T-helper 2 cell (primary cell): Measurements from ENCODE around the gene CSAD.
"Not testable (repeated sequence)": the region's sequence is repeated elsewhere in the genome, so short reads cannot be mapped to it uniquely, and the experiment has no call there.

Source experiments
- DNase-seq, 5 experiments: peaks; one replicate each; pipeline versions ENCODE4 v3.0.0 to v3.0.0-alpha.2; 2012 to 2022

CSAD gene

DNA sequence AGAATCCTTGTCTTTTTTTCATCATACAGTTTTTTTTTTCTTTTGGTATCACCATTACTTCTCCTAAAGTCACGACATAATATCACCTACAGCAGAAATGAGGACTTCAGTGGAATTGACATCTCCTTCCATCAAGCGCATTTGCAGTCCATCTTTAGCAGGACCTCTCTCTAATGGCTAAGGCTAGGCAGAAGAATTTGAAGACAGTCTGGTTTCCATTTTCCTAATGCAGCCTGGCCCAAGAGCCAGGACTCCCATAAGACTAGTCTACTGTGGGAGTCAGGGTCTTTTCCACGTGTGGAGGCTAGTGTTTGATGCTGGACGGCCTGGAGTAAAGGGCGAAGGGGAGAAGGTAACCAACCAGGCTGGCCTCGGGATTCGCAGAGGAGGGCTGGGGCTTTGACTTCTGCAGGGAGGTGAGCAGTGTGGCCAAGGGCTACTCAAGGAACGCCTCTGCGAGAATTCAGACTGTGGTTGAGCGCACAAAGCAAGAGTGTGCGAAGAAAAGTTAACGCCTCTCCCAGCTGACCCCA lies 972 bp downstream of the CSAD start:
- DNase-seq: no peak

DNA sequence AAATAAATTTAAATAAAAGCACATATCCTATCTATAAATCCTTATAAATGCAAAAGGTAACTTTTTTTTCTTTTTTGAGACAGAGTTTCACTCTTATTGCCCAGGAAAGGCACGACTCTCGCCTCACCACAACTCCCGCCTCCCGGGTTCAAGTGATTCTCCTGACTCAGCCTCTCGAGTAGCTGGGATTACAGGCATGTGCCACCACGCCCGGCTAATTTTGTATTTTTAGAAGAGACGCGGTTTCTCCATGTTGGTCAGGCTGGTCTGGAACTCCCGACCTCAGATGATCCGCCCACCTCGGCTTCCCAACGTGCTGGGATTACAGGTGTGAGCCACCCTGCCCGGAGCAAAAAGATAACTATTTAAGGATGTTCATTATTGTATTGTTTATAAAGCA lies 1.9 kb downstream of the CSAD start:
- DNase-seq: not testable (repeated sequence)

DNA sequence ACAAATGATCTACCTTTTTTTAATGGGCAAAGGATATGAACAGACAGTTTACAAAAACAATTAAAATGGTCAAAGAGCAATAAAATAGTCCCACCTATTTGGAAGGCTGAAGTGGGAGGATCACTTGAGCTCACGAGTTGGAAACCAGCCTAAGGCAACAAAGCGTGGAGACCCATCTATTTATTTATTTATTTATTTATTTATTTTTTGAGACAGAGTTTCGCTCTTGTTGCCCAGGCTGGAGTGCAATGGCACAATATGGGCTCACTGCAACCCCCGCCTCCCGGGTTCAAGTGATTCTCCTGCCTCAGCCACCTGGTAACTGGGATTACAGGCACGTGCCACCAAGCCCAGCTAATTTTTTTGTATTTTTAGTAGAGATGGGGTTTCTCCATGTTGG lies 3.3 kb downstream of the CSAD start:
- DNase-seq: not testable (repeated sequence)

DNA sequence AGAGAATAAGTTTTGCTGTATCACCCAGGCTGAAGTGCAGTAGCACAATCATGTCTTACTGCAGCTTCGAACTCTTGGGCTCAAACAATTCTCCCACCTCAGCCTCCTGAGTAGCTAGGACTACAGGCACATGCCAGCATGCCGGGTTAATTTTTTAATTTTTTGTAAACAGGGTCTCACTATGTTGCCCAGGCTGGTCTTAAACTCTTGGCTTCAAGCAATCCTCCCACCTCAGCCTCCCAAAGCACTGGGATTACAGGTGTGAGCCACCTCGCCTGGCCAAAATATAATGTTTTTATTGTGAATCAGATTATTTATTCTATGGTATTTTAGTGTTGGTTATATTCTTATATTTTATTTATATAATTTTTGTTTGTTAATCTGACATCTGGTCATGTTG lies 4.0 kb downstream of the CSAD start:
- no peak for DNase-seq

DNA sequence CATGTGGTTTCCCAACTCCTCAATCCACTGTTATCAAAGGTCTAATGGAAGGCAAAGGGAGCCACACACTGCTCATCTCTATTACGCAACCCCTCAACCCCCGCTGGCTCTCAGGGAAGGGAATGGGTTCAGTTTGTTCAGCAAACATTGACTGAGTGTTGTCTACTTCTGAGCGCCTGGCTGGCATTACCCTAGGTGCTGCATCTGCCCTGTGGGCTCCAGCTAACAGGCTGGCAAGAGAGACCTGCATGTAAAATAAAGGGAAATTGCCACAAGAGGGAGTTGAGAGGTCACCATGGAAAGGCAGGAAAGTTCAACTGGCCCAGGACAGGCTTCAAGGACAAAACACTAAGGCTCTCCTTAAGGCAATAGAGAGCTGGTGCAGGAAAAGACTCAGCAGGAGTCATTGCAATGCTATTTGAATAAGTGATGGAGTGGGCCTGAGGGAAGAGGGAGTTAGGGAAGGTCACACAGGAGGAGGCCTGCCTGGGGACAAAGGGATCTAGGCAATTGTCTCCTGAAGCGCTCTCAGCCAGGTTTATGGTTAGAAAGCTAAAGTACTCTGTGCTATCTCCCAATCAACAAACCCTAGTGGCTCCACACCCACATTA lies 5.7 kb downstream of the CSAD start:
- no peak for DNase-seq

DNA sequence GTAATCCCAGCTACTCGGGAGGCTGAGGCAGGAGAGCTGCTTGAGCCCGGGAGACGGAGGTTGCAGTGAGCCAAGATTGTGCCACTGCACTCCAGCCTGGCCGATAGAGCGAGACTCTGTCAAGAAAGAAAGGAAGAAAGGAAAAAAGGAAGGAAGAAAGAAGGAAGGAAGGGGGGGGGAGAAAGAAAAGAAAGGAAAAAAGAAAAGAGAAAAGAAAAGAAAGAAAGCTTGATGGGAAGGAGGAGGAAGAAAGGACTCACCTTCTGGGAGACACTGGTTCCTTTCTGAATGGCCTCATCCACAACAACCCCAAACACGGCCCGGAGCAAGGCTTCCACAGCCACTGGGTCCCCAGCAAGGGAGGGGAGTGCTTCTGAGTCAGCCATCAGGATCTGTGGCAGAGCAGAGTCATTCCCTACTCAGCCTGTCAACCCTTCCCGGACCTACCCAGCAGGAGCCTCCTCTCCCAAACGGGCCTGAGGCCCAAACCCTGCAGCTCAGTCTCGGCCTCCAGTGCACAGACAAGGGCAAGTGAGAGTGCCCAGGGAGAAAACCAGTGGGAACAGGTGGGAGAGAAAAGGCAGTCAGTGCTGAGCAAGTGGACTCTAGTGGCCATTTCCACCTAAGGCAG lies 7.5 kb downstream of the CSAD start:
- DNase-seq: no peak

DNA sequence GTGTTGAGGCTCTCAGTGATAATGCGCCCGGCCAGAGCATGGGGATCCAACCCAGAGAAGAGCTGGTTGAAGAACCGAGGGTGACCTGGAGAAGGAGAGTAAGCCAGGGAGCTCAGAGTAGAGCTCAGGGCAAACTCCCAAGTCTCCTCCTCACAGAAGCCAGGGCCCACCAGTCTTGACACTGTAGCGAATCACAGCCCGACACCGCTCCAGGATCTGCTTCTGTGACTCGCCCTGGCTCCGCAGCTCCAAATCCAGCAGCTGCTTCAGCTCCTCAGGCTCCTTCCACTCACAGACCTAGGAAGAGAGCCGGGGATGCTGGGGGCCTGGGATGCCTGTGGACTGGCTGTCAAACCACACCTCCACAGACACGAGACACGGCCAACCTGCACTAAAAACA lies 8.4 kb downstream of the CSAD start:
- no peak for DNase-seq

DNA sequence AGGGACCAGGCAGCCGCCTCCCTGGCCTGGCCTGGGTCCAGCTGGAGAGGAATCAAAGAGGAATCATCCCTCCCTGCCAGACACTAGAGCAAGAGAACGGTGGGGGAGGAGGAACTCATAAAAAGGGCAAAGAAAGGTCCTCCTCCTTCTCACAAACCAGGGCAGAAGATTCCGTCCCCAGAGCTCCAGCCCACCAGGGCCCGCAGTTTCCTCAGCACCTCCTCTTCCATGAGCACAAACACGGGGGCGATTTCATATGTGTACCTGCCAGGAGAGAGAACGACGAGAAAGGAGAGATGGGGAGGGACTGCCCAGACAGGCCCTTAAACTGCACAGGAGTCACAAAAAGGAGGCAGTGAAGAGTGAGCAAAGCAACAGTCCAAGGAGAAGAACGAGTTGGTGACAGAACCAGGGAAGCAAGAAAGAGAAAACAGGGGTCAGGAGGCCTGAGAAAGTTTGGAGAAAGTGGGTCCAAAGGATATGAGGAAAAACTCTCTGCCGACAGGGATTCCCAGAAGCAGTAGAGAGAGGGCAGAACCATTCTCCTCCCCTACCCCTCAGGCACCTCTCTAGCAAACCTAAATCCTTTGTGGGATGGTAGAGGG lies 8.9 kb downstream of the CSAD start:
- no peak for DNase-seq

DNA sequence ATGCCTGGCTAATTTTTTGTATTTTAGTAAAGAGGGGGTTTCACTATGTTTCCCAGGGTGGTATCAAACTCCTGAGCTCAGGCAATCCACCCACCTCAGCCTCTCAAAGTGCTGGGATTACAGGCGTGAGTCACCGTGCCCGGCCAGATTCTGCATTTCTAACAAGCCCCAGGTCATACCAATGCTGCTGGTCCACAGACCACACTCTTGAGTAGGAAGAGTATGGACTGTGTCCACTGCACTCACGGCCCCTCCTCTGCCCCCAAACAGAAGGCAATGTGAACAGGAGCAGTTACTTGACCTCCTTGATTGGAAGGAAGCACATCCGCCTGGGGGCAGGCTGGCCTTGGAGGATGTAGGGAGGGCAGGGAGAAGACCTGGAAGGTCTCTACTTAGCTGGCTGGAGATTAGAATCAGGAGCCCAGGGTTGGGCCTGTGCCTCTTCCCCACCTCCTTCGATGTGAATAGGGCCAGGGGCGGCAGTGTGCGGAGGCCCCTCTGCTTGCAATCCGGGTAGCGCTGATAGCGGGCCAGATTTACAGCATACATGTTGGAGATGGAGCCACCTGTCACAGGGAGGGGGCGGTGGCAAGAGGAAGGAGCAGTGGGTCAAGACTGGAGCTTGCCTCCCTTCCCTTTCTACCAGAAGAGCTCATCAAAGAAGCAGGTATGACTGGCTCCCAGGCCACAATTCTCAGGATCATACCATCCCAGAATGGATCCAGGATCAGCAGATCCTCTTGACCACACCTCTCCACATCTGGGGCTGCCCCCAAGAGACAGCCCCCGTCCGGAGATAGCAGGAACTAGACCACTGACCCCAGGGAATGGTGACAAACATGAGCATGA lies 9.6 kb downstream of the CSAD start:
- DNase-seq: no peak

DNA sequence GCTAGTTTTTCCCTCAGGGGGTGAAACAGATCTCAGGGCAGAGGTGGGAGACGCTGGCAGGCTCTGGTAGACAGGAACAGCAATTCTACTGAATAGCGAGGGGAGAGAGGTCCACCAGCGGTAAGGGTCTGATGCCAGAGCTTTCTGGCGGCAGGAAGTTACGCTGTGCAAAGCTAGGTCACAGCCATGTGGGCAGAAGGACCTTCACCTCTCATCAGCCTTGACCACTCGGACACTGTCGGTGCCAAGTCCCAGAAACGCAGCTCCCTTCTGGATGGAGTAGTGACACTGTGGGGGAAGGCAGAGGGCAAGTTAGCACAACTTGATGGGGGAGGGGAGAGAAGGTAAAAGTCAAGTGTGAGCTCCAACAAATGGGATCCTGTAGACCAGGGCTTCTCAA lies 10.5 kb downstream of the CSAD start:
- DNase-seq: no peak

DNA sequence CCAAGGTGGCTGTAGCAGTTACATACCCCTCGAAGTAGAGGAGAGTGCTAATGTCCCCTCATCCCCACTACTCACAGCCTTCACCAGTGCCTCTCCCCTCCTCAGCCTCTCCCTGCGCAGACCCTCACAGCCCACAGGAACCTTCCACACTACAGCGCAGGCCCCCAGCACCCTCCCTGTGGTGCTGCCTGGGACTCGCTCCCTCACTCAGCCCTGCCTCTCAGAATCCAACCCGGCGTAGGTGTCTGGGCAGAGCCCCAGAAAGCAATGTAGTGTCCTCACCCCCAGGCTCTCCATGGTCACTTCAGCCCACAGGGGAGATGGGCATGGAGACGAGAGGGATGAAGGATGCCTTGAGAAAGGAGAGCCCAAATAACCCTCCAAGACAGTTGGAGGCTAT lies 11.1 kb downstream of the CSAD start:
- no peak for DNase-seq

DNA sequence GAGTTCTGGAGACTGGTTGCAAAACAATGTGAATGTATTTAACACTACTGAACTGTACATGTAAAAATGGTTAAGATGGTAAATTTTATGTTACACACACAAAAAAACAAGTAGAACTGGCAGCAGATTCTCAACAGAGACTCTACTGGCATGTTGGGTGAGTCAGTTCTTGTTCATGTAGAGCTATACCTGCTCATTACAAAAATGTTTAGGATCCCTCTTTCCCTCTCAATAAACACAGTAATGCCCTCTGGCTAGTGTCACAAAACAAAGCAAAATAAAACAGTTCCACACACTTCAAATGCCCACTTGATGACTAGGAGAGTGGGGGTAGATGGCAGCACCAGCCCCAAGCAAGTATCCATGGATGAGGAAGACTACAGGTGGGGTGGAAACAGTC lies 13.9 kb downstream of the CSAD start:
- no peak for DNase-seq

DNA sequence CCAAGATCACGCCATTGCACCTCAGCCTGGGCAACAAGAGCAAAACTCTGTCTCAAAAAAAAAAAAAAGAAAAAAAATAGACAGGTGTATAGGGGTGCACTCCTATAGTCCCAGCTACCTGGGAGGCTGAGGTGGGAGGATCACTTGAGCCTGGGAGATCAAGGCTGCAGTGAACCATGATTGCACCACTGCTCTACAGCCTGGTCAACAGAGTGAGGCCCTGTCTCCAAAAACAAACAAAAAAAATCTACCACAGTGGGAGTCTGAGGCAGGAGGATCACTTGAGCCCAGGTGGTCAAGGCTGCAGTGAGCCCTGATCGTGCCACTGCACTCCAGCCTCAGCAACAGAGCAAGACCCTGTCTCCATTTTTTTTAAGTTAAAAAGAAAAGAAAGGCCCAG lies 17.7 kb downstream of the CSAD start:
- not testable (repeated sequence) for DNase-seq

DNA sequence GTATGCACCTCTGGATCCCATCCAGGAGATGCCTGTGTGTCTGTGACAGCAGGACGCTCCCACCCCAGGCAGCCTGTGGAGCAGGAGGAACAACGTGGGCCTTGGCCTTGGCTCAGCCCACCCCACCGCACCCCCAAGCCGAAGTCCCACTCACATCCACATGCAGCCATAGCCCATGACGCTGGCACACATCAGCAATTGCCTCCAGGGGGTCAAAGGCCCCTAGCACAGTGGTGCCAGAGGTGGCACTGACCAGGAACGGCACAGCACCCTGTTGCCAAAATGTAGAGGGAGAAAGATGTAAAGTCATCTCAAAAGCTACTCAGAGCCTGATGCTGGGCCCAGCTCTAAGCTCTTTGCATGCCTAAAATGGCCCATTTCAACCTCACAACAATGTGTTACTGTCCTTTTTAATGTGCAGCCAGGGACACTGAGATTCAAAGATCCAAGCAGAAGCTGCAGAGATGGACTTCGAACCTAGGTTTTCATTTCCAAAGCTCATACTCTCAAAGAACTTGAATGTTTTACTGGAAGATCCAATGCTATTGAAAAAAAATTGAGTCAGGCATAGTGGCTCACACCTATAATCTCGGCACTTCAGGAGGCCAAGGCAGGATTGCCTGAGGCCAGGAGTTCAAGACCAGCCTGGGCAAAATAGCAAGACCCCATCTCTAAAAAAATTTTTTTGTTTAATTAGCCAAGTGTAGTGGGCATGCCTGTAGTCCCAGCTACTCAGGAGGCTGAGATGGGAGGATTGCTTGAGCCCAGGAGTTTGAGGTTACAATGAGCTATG lies 19.4 kb downstream of the CSAD start:
- no peak for DNase-seq

DNA sequence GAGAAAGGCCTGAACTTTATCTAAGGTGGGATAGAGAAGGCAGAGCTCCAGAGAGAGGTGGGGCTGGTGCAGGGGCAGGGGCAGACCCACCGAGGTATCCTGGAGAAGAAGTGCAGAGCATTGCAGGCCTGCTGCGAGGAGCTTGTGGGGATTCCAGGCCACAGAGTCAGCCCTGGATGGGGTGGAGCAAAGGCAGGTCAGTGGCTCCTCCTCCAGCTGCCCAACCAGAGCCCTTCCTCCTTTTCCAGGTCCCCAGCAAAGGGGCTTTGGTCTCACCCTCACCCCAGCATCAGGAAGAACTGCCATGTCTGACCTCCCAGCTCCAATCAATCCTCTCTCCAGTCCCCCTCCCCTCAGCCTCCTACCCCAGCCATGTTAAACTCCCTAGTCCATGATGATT lies 20.1 kb downstream of the CSAD start:
- no peak for DNase-seq

DNA sequence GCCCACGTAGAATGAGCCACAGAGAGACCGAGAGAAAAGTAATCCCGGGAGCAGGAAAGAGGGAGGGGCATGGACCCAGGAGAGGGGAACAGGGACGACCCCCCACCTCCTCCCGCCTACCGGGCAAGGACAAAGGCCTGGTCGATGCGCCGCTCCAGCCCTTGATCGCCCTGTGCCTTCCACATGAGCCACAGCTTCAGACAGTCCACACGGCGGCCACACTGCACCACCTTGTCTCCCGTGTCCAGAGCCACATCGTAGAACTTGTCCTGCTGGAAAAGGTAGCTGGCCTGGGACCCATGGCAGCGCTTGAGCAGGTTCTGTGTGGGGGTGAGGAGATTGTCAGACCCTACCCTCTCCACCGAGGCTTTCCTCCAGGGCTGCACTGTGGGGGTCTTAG lies 20.7 kb downstream of the CSAD start:
- no peak for DNase-seq

DNA sequence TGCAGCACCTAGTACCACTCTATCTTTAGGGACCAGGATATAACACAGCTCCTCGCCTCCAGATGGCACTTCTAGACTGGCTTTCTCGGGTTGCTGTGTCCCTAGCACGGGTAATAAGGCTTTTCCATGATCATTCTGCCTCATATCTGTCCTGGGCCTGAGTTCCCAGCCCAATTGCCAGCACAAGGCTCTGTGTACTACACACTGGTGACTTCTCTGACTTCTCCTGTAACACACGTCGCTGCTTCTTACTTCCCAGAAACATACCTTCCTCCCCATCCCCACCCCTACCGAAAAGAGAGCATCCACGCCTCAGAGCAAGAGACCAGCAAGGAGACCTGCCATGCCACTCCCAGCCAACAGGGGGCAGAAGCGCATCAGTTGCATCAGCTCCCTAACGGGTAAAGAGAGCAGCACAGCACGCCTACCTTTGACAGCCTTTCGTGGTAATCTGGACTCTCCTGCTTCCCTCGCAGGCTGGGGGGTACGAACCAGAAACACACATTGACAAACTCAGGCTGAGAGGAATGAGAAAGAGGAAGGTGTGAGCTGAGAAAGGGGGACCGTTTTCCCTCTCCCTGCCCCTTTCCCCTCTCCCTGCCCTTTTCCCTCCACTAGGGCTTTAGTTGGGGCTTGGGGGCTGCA lies 21.4 kb downstream of the CSAD start:
- DNase-seq: peak; percentile 69 to 90 (median 79)

DNA sequence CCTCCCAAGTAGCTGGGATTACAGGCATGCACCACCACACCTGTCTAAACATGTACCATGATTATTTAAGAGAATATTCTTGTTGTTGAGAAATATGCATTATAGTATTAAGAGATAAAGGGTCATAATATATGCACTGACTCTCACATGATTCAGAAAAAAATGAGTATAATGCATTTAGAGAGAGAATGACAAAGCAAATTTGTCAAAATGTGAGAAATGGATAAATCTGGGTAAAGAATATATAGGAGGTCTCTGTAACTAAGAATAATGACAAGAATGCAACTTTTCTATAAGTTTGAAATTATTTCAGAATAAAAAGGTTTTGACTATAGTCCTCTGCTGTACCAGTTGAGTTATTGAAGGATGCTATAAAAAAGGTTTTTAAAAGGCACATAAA lies 28.3 kb downstream of the CSAD start:
- DNase-seq: no peak

DNA sequence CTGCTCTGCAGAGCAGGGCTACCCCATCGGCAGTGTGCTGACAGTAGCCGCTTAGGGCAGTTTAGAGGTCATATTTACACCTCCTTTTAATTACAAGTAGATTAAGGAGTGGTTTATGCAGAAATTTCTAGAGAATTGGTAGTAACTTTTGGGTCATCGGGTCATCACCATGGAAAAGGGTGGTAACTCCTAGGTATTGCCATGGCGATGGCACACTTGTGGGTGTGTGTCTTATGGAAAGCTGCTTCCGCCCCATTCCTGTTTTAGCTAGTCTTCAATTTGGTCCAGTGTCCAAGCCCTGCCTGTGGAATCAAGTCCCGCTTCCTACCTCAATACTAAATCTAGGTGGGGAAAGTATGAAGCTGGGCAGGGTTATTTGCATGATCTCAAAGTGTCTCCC lies 29.7 kb downstream of the CSAD start:
- no peak for DNase-seq

DNA sequence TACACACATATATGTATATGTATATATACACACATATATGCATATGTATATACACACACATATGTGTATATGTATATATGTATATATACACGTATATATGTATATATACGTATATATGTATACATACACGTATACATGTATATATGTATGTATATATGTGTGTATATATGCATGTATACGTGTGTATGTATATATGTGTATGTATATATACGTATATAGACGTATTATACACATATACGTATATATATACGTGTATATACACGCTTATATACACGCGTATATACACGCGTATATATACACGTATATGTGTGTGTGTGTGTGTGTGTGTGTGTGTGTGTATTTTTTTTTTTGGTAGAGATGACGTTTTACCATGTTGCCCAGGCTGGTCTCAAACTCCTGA lies 33.1 kb downstream of the CSAD start:
- no peak for DNase-seq

DNA sequence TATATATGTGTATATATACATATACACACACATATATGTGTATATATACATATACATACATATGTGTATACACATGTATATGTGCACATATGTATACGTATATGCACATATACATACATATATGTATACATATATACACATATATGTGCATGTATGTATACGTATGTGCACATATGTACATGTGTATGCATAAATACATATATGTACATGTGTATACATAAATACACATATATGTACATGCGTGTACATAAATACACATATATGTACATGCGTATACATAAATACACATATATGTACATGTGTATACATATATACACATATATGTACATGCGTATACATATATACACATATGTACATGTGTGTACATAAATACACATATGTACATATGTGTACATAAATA lies 33.5 kb downstream of the CSAD start:
- no peak for DNase-seq
